ENCODE measurements around the gene RPLP2.
A peak's percentile ranks its signal among the peaks of the same experiment; 100 is the strongest.

Gene RPLP2

DNA sequence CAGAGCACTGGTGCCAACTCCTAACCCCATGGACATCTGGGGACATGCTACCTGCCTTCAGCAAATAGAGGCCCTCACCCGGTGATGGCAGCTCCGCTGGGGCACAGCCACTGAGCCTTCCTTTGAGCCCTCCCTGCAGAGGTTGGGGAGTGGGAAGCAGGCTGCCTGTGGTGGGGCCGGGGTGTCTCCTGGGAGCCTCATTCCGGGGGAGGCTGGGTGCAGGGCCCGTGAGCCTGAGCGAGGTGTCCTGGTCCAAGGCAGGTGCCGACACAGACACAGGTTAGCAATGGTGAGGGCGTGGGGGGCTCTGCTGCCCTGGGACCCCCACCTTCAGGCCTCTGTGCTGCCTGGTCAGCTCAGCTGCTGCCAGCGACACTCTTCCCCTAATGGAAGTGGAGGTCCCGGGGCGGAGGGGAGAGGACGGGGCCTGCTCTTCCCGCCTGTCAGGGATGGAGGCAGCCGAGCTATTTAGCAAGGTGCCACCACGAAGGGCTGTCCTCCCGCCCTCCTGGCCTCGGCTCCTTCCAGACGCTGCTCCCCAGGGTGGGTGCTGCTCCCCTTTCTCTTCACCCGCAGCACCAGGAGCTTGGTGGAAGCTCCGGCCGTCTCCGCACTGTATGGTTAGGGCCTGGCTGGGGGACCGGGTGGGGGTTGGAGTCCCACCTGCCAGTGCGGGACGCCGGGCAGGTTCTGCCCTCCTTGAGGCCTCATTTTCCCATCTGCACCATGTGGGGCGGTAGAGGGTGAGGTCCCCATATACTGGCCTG is 44.1 kb downstream of the RPLP2 start:
- no peak for DNase-seq

DNA sequence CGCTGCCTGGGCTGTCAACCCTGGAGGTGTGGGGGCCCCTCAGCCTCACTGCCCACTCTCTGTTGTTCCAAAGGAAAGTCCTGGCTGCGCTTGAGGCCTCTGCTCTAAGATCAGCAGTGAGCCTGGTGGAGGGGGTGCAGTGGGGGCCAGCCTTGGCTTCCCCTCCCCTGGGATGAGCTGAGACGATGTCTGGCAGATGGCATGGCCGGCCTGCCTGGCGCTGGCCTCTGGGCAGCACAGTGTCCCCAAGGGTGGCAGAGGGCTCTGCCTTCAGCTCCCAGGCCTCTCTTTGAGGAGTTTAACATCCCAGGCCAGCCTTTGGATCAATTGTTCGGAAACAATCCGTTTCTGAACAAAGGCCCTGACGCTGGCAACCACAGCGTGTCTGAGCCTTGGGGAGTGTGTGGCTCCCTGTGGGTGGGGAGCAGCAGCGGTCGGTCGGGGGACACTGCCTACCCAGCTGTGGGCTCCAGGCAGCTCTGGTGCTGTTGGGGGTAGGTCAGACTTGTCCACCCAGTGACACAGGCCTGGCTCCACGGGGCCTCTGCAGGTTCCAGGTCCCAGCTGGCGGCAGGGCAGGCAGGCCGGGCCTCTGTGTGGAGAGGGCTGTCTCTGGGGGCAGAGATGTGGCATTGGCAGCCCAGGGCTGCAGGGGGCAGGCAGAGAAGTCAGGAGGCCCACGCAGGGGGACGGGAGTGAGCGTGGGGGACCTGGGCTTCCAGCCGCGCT is 45.0 kb downstream of the RPLP2 start:
- no peak for DNase-seq

DNA sequence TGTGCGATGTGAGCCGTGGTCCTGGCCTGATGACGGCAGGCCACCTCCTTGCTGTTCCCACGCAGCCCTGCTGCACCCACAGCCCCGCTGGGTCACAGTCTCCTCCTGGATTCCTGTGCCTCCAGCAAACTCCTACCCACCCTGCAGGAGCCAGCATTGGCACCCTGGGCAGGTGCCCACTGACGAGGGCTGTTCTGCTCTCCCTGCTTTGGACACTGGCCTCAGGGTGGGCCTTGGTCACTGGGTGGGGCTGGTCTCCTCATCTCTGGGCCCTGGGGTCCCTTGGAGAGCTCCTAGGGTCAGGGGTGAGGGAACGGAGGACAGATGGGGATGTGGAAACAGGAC is 45.5 kb downstream of the RPLP2 start:
- DNase-seq = no peak

DNA sequence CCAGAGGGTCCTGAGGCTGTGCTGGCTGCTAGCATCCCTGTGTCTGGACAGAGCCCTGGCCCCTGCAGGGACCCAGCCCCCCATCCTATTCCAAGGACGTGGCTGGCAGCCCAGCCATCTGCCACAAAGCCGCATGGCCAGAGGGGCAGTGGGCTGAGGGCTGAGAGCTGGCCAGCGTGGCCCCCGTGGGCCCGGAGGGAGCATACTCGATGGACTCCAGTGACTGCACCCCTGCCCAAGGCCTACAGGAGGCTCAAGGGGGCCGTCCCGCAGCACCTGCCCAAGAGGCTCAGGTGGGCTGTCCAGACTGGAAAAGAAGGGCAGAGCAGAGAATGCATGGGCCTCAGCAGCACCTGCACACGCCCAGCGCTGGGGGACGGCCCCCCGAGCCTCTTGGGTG is 46.0 kb downstream of the RPLP2 start:
- DNase-seq = no peak

DNA sequence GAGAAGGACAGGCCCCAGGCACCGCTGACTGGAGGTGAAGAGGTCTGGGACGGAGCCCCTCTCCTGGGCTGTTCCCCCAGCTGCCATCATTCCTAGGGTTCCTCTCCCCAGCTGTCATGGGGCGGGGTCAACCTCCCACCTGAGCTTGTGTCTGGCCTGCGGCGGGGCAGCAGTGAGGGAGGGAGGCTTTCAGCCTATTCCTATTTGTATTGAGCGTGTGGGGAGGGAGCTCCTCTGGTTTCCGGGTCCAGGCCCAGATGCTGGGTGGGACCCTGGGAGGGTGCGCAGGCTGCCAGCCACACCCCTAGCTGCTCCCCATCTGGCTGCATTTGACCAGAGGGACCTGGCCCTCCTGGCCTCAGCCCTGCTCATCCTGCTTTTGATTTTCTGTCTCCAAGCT is 46.6 kb downstream of the RPLP2 start:
- DNase-seq = no peak

DNA sequence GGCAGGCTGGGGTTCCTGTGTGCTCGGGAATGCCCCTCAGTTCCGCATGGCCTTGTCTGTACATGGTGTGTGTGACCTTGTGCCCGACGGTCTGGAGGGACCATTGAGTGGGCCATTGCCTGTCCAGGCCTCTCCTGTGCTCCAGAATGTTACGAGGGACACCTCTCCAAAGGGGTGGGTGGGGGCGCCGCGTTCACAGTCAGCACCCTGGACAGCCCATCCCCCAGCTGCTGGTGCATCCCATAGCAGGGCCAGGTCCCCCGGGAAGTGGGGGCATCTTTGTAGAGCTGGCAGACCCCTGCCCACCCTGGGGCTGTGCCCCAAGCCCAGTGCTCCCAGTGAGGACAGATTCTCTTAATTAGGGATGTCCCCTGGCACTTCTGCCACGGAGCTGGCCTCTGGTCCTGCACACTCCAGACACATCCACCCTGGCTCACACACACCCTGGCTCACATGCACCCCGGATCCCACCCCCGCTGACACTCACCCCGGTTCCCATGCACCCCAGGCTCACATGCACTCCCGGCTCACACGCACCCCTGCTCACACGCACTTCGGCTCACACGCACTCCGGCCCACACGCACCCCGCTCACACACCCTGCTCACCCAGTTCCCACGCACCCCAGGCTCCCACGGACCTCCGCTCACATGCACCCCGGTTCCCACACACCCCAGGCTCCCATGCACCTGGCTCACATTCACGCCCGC is 48.4 kb downstream of the RPLP2 start:
- no peak for DNase-seq

DNA sequence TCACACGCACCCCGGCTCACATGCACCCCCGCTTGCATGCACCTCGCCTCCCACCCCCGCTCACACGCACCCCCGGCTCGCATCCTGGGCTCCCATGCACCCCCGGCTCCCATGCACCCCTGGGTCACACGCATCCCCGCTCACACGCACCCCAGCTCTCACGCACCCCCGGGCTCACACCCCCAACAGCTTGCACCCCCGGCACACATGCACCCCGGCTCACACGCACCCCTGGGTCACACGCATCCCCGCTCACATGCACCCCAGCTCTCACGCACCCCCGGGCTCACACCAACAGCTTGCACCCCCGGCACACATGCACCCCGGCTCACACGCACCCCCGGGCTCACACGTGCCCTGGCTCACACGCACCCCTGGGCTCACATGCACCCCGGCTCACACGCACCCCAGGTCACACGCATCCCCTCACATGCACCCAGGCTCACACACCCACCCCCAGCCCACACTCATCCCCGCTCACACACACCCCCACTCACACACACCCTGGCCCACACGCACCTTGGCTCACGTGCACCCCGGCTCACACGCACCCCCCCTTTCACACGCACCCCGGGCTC is 49.1 kb downstream of the RPLP2 start:
- DNase-seq = no peak

DNA sequence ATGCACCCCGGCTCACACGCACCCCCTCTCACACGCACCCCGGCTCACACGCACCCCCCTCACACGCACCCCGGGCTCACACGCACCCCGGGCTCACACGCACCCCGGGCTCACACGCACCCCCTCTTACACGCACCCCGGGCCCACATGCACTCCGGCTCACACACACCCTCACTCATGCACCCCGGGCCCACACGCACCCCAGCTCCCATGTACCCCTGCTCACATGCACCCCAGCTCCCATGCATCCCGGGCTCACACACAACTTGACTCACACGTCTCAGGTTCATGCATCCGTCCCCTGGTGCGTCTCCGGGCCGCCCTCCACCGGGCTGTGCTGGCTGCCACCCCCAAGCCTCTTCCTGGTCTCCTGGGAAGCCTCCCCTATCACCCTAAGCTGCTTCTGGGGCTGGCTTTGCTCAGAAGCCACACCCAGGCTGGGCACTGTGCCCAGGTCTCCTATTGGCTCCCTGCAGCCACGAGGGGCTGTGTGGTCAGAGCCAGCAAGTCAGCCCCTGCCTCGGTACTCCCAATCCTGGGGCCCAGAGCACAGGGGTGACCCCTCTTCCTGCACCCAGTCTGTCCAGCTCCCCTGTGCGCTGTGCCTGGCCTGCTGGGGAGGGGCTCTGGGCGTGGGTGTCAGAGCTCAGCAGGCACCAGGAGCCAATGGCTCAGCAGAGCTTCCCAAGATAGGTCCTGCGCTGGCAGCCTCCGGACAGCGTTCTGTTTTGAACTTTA is 49.8 kb downstream of the RPLP2 start:
- peak; percentile 93 for DNase-seq

DNA sequence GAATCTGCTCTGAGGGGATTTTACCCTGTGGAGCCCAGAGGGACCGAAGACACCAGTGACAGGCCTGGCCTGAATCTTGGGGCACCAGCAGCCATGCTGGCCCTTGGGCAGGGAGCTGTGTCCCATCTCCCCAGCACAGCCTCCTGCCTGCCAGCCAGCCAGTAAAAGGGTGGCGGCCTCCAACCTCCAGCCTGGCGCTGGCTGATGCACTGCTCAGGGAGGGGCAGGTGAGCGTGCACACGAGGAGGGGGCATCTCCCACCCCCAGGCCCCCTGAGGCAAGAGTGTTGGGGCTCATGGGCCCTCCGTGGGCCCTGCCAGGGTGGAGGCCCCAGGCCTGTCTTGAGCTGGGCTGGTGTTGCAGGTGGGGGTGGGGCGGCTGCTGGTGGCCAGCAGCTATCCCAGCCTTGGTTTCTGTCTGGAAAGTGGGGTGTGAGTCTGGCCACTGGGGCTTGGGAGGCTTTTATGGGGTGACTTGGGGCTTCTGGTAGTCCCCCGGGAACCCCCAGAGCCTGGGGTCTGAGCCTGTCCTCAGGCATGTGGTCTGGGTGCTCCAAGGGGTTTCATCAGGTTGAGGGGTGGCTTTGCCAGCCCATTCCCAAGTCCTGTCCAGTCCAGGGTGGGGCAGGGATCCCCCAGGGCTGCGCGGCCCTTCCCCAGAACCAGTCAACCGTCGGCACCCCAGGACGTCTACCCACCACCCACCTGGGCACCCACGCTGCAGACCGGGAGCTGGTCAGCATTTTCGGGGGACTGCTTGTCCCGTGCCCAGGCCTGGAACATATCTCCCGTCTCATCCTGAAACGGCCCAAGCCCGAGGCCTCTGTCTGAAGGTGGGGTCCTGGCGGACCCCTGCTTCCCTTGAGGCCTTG is 50.7 kb downstream of the RPLP2 start:
- no peak for DNase-seq

DNA sequence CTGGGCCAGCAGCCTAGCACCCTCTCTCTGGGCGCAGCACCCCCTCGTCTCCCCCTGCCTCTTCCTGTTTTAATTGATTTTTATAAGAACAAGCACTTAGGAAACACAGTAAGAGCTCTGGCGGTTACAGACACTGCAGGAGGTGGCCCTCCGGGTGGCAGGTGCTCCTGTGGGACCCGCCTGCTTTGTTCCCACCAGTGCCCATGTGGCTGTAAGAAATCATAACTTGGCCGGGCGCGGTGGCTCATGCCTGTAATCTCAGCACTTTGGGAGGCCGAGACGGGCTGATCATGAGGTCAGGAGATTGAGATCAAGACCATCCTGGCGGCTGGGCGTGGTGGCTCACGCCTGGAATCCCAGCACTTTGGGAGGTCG is 51.3 kb downstream of the RPLP2 start:
- DNase-seq = peak; percentile 63

DNA sequence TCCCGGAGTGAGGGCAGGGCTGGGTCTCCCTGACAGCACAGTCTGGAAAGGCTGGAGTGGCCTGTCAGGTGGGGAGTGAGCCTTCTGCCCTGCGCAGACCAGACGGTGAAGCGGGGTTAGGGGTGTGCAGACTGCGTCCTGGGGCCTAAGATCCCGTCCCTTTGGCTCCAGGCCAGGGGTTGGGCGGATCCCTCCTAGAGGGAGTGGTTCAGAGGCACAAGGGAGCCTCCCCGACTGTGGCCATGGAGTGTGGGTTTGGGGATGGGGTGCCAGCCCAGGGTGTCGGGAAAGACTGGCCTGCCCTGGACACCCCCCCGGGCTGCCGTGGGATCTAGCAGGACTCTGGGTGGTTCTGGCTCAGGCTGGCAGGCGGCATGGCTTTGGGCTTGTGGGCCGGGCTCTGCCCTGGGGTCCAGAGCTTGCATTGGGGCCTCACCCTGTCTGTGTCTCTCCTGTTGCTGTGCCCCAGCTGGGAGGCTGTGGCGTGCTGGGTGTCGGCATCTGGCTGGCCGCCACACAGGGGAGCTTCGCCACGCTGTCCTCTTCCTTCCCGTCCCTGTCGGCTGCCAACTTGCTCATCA is 52.4 kb downstream of the RPLP2 start:
- DNase-seq = no peak

Measured in COR-L47 (cell line).